Pericardium fibroblast (primary cell): ENCODE data around the gene CYB5R3. TPM values are rescaled to one million over a fixed set of nuclear protein-coding genes. Genes with fewer than 3 reads are reported as not detected.

ENCODE experiments used
- total RNA-seq: library from RNA; depleted of rRNA; stranded (reverse); fragments of >200 nt; gene quantifications from 2 replicates; pipeline ENCODE4 v1.2.3, GENCODE V29; 2015

CYB5R3 gene
- 152 and 277 TPM in 2 replicates for total RNA-seq

DNA sequence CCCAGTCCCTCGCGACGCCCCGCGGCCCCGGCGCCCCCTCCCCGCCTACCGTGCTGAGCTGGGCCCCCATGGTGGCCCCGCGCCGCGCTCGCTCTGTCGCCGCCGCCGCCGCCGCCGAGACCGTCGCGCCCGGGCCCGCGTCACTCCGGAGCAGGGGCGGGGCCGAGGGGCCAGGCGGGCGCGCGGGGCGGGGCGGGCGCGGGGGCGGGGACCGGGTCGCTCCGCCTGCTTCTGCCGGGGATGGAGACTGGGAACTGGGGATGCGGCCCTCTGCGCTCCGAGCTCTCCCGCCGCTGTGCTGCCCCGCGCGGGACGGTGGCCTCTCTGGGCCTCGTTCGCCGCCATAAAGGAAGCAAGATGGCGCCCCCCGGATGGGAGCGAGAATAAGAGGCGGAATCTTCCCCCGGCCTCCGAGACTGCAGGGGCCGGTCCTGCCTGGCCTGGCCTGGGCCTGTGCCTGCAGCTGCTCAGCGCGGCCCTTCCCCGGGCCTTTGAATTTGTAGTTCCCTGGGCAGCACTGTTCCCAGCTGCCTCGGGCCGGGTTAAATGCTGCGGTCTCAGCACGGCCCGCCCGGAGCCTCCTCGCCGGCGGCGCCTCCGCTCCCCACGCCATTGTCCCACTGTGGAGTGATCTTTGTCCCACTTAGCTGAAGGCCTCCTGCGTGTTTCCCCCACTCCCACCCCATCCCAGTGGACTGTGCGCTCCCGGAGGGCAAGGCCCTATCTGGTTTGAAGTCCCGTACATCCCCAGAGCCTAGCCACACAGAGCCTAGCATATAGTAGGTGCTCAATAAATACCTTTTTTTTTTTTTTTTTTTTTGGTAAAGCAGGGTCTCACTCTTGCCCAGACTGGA is at the start of gene CYB5R3:
Gene CYB5R3 (minus strand): TSS at position 147 of the 854 bp plus-strand sequence. CDS start 77 bp downstream, at position 70.

GRCh38 chr22:42614312-42615091 is 34.7 kb downstream of the CYB5R3 start, which contains the start of gene POLDIP3:
TSS of gene POLDIP3 (minus strand) at chr22:42614883. CDS start at chr22:42614857, 26 bp downstream.

Other genes with a start within 250 kb of the CYB5R3 start
- not detected in 2 replicates for gene NFAM1, start 217.0 kb downstream of the CYB5R3 start, total RNA-seq
- gene RRP7A, start 129.6 kb downstream of the CYB5R3 start, total RNA-seq: 16.7 and 20.9 TPM in 2 replicates
- 1.9 and 11.5 TPM in 2 replicates for gene SERHL2, start 95.4 kb downstream of the CYB5R3 start, total RNA-seq
- gene POLDIP3, start 34.5 kb downstream of the CYB5R3 start, total RNA-seq: 20.2 and 27.9 TPM in 2 replicates
- not detected in 2 replicates for gene ATP5MGL, start 8.8 kb downstream of the CYB5R3 start, total RNA-seq
- gene A4GALT, start 71.5 kb upstream of the CYB5R3 start, total RNA-seq: 27.2 and 30.9 TPM in 2 replicates
- 30.8 and 47.6 TPM in 2 replicates for gene ARFGAP3, start 207.9 kb upstream of the CYB5R3 start, total RNA-seq